Vagina (tissue), 2 donors: ENCODE measurements around the gene ADGRG2. TPM values are rescaled to one million over a fixed set of nuclear protein-coding genes. Genes with fewer than 3 reads are reported as not detected.

Experiments used
- DNase-seq, 2 donors: peaks; one replicate each; pipeline ENCODE4 v3.0.0-alpha.2; 2017; ENCODE audit errors: extremely low spot score in 2 of 2
- H3K27ac ChIP-seq: fragments of 200-600 bp; sonication (generic); one replicate; pipeline ENCODE4 v1.5.1; 2019
- H3K27me3 ChIP-seq: fragments of 200-600 bp; sonication (generic); one replicate; pipeline ENCODE4 v1.5.1; 2019
- H3K36me3 ChIP-seq, 2 donors: fragments of 200-600 bp; sonication (generic); one replicate each; pipeline ENCODE4 v1.5.1; 2017 to 2019
- H3K4me1 ChIP-seq: fragments of 200-600 bp; sonication (generic); one replicate; pipeline ENCODE4 v1.5.1; 2019
- H3K4me3 ChIP-seq, 2 donors: fragments of 200-600 bp; sonication (generic); 1 replicate in 1 of 2; 2 replicates in 1 of 2; pipeline ENCODE4 v1.5.1; 2016 to 2019
- H3K9me3 ChIP-seq: fragments of 200-600 bp; sonication (generic); one replicate; pipeline ENCODE4 v1.5.1; 2019
- POLR2A ChIP-seq, 2 donors: fragments of 450-650 bp; IDR thresholded peaks; one replicate each; pipeline ENCODE4 v1.6.1; 2017; ENCODE audit warnings: antibody characterized with exemption in 2 of 2, mild to moderate bottlenecking in 2 of 2, moderate library complexity in 2 of 2
- POLR2AphosphoS5 ChIP-seq, 2 donors: sonication (generic); formaldehyde crosslinking; IDR thresholded peaks; one replicate each; pipeline ENCODE4 v1.9.0; 2017; ENCODE audit warnings: antibody characterized with exemption in 2 of 2, mild to moderate bottlenecking in 2 of 2, low read depth in 1 of 2; ENCODE audit not compliant: insufficient read depth in 1 of 2
- intact Hi-C: fragments of 100-400 bp; cut with DNase I; formaldehyde crosslinking; loops from one replicate; pipeline ENCODE4 v1.15.1; 2023
- total RNA-seq: library from RNA; depleted of rRNA; stranded (reverse); fragments of >200 nt; gene quantifications from one replicate; pipeline ENCODE4 v1.2.3, GENCODE V29; 2016
- TF ChIP-seq, protein P1 (sequence below), 3 experiments: fragments of 450-650 bp in 2 of 3; fragments of 200-600 bp in 1 of 3; sonication (generic) in 1 of 3; IDR thresholded peaks; one replicate each; pipeline ENCODE4 v1.5.1; 2017 to 2019; ENCODE audit warnings: antibody characterized with exemption in 3 of 3, mild to moderate bottlenecking in 2 of 3, moderate library complexity in 2 of 3

The ADGRG2 gene
- total RNA-seq, 1 donor from 2014 or later: 2.0 TPM

DNA sequence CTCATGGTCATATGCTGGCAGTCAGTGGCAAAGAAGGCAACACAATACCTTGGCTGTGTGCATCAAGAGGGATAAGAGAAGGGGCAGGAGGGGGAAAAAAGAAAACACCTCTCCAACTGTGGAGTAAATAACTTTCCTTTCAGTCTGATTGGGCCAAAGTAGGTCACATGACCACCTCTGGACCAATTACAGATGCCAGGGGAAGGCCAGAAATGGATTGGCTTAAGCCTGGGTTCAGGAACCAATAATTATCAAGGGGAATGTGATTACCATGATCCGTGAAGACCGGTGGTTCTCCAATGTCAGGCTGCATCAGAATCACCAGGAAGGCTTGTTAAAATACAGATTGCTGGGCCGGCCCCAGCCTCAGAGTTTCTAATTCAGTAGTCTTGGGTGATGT lies 7.4 kb upstream of the ADGRG2 start:
- TF ChIP-seq POLR2AphosphoS5 (IDR thresholded peaks at IDR 0.05; ENCODE audit: insufficient read depth in 1 of 2, low read depth in 1 of 2): no peak
- TF ChIP-seq, protein P1, sequence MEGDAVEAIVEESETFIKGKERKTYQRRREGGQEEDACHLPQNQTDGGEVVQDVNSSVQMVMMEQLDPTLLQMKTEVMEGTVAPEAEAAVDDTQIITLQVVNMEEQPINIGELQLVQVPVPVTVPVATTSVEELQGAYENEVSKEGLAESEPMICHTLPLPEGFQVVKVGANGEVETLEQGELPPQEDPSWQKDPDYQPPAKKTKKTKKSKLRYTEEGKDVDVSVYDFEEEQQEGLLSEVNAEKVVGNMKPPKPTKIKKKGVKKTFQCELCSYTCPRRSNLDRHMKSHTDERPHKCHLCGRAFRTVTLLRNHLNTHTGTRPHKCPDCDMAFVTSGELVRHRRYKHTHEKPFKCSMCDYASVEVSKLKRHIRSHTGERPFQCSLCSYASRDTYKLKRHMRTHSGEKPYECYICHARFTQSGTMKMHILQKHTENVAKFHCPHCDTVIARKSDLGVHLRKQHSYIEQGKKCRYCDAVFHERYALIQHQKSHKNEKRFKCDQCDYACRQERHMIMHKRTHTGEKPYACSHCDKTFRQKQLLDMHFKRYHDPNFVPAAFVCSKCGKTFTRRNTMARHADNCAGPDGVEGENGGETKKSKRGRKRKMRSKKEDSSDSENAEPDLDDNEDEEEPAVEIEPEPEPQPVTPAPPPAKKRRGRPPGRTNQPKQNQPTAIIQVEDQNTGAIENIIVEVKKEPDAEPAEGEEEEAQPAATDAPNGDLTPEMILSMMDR (IDR thresholded peaks at IDR 0.05): no peak
- no peak for TF ChIP-seq POLR2A (IDR thresholded peaks at IDR 0.05)
- no peak for DNase-seq
- intact Hi-C loops: no loop called here
- Histone ChIP-seq H3K27me3 (no peaks in the 10 kb centered on the region), H3K9me3 (no peaks in the 10 kb centered on the region), H3K36me3 (no peaks in the 10 kb centered on the region), H3K4me1 (no peaks in the 10 kb centered on the region), H3K27ac (no peak overlapping the region), H3K4me3 (no peak overlapping the region)

DNA sequence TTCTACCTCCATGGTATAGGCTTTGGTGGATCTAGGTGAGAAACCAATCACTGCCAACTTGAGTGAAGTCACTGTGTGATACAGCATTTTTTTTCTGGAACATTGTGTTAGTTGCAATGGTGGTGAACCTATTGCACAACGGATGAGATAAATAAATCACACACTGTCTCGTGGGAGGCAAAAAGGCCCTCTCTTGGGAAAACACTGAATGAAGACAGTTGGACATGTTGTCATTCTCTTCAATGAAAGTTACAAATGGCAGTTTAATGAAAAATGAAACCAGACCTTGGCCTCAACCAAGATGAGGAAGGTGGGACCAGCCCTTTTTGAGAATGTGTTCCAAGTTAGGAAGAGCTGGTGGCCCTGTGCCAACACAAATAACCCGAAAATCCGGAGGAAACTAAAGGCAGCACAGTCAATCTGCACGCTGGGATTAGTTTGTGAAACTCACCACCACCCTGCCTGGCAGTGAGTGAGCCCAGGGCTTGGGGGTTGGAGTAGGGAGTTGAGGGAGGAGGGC lies 5.4 kb upstream of the ADGRG2 start:
- no peaks in the 10 kb centered on the region for H3K36me3 ChIP-seq
- intact Hi-C loops: no loop called here
- H3K4me1 ChIP-seq: no peaks in the 10 kb centered on the region
- H3K4me3 ChIP-seq: no peak overlapping the region
- DNase-seq: no peak
- TF ChIP-seq POLR2AphosphoS5 (IDR thresholded peaks at IDR 0.05; ENCODE audit: insufficient read depth in 1 of 2, low read depth in 1 of 2) (no peak), POLR2A (IDR thresholded peaks at IDR 0.05) (no peak)
- TF ChIP-seq, protein P1 (IDR thresholded peaks at IDR 0.05): no peak
- H3K27ac ChIP-seq: no peak overlapping the region
- H3K9me3 ChIP-seq: no peaks in the 10 kb centered on the region
- H3K27me3 ChIP-seq: no peaks in the 10 kb centered on the region

DNA sequence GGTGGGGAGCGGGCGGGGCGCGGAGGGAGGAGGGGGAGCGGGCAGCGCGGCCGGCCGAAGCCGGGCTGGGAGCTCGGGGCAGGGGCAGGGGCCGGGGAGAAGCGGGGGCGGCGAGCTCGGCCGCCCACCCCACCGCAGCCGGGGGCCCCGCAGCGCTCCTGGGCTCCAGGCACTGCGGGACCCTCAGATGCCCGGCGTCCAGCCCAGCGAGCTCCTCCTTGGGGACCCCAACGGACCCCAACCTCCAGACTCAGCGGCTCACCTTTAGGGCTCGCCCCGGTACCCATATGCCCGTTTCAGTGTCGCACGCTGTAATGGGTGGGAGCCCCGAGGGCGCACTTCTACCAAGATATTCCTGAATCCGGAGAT lies 357 bp upstream of the ADGRG2 start:
- DNase-seq: no peak
- no peak overlapping the region for H3K27ac ChIP-seq
- peak overlapping the region in 1 of 2 donors; percentile 39 for H3K4me3 ChIP-seq
- H3K27me3 ChIP-seq: no peaks in the 10 kb centered on the region
- no peaks in the 10 kb centered on the region for H3K9me3 ChIP-seq
- no peaks in the 10 kb centered on the region for H3K36me3 ChIP-seq
- H3K4me1 ChIP-seq: no peaks in the 10 kb centered on the region
- intact Hi-C loops: no loop called here
- no peak for TF ChIP-seq POLR2A (IDR thresholded peaks at IDR 0.05)

DNA sequence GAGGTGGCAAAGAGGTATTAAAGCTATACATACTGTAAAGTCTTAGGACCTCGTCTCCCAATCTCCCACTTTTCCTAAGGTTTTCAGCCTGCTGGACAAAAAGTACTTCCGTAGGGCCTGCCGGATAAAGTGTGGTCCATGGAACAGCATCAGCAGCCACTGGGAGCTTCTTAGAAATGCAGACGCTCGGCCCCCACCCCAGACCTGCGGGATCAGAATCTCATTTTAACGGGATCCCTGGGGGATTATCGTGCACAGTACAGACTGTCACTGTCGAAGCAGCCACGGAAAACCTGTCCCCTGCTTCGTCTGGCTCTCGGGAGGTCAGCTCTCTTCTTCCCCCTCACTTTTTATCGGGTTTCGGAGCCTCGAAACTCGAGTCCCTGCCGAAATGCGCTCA lies 802 bp downstream of the ADGRG2 start:
- Histone ChIP-seq H3K27ac (no peak overlapping the region), H3K9me3 (no peaks in the 10 kb centered on the region), H3K36me3 (no peaks in the 10 kb centered on the region), H3K4me1 (no peaks in the 10 kb centered on the region), H3K27me3 (no peaks in the 10 kb centered on the region), H3K4me3 (peak overlapping the region; percentile 37 to 39)
- TF ChIP-seq, protein P1 (IDR thresholded peaks at IDR 0.05): no peak
- TF ChIP-seq POLR2AphosphoS5 (IDR thresholded peaks at IDR 0.05; ENCODE audit: insufficient read depth in 1 of 2, low read depth in 1 of 2) (no peak), POLR2A (IDR thresholded peaks at IDR 0.05) (no peak)
- DNase-seq: no peak
- intact Hi-C loops: no loop called here

DNA sequence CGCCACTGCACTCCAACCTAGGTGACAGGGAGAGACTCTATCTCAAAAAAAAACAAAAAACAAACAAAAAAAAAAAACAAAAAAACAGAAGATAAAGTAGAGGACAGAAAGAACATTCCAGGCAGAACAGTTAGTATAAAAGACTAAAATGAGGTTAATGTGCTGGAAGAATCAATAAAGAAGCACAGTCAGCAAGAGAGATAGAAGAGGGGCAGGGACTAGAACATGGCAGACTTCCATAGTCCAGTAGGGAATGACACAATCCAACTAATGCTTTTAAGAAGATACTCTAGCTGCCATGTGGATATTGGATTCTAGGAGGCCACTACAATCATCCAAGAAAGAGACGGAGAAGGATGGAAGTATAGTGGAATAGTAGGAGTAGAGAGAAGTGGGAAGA lies 11.6 kb downstream of the ADGRG2 start:
- Histone ChIP-seq H3K27me3 (no peaks in the 10 kb centered on the region), H3K4me1 (no peaks in the 10 kb centered on the region), H3K4me3 (no peak overlapping the region), H3K36me3 (no peaks in the 10 kb centered on the region), H3K27ac (no peak overlapping the region), H3K9me3 (no peaks in the 10 kb centered on the region)
- intact Hi-C loops: no loop called here
- DNase-seq: no peak
- TF ChIP-seq, protein P1 (IDR thresholded peaks at IDR 0.05): no peak
- TF ChIP-seq POLR2AphosphoS5 (IDR thresholded peaks at IDR 0.05; ENCODE audit: insufficient read depth in 1 of 2, low read depth in 1 of 2): no peak
- no peak for TF ChIP-seq POLR2A (IDR thresholded peaks at IDR 0.05)
